Progenitor cell of endocrine pancreas (in vitro differentiated cells): ENCODE results near the gene CDK8. TPM values are rescaled to one million over a fixed set of nuclear protein-coding genes. Genes with fewer than 3 reads are reported as not detected.
A peak's percentile ranks its signal among the peaks of the same experiment; 100 is the strongest.

Experiments used
- DNase-seq: peaks from one replicate; pipeline ENCODE4 v3.0.0; 2021; ENCODE audit warnings: low spot score; ENCODE audit not compliant: unreplicated experiment
- H3K27ac Mint-ChIP-seq: 2 replicates; pipeline ENCODE4 v1.8.0; 2021; ENCODE audit warnings: mild to moderate bottlenecking, moderate library complexity, mixed read lengths
- H3K27me3 Mint-ChIP-seq: 2 replicates; pipeline ENCODE4 v1.8.0; 2021; ENCODE audit warnings: mixed read lengths
- H3K36me3 Mint-ChIP-seq: 2 replicates; pipeline ENCODE4 v1.8.0; 2022; ENCODE audit warnings: mixed read lengths; ENCODE audit not compliant: insufficient read depth
- H3K4me1 Mint-ChIP-seq: 2 replicates; pipeline ENCODE4 v1.8.0; 2021; ENCODE audit warnings: low read depth, mixed read lengths
- H3K4me3 Mint-ChIP-seq: 2 replicates; pipeline ENCODE4 v1.8.0; 2021; ENCODE audit warnings: low read depth, mild to moderate bottlenecking, moderate library complexity, mixed read lengths
- H3K9me3 Mint-ChIP-seq: 2 replicates; pipeline ENCODE4 v1.8.0; 2021; ENCODE audit warnings: low read depth, mixed read lengths
- total RNA-seq: library from RNA; stranded (reverse); gene quantifications from 2 replicates; pipeline ENCODE4 v1.2.1, GENCODE V29; 2021
- TF ChIP-seq, protein P1 (sequence below): fragments of 200-600 bp; sonication (generic); IDR thresholded peaks from one replicate; pipeline ENCODE4 v1.5.0; 2021; ENCODE audit warnings: antibody characterized with exemption, mild to moderate bottlenecking; ENCODE audit not compliant: unreplicated experiment

The CDK8 gene
- total RNA-seq, 1 donor from 2014 or later, result 31.7 TPM

DNA sequence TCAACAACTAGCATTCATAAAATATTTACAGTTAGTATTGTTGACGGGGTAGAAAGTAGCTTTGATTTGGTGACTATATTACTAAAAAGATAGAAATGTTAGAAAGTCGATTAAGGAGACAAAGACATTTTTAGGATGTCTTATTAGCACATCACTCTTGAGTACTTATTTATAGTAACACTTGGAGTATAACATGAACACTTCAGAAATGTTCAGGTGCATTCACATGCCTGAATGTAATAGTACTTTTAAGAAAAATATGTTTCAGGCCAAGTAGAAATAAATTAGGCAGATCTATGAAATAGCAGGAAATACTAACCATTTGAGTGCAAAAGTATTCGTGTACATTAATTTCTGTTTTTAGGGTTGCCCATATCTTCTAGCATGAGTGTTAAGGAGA is 70.4 kb downstream of the CDK8 start:
- TF ChIP-seq, protein P1, sequence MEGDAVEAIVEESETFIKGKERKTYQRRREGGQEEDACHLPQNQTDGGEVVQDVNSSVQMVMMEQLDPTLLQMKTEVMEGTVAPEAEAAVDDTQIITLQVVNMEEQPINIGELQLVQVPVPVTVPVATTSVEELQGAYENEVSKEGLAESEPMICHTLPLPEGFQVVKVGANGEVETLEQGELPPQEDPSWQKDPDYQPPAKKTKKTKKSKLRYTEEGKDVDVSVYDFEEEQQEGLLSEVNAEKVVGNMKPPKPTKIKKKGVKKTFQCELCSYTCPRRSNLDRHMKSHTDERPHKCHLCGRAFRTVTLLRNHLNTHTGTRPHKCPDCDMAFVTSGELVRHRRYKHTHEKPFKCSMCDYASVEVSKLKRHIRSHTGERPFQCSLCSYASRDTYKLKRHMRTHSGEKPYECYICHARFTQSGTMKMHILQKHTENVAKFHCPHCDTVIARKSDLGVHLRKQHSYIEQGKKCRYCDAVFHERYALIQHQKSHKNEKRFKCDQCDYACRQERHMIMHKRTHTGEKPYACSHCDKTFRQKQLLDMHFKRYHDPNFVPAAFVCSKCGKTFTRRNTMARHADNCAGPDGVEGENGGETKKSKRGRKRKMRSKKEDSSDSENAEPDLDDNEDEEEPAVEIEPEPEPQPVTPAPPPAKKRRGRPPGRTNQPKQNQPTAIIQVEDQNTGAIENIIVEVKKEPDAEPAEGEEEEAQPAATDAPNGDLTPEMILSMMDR, result no peak
- Mint-ChIP-seq H3K9me3 (peaks cover 8% of the 10 kb centered on the region), H3K27ac (no peak overlapping the region), H3K4me1 (peaks cover 15% of the 10 kb centered on the region), H3K4me3 (no peak overlapping the region), H3K36me3 (peaks cover 4% of the 10 kb centered on the region), H3K27me3 (no peaks in the 10 kb centered on the region)
- no peak for DNase-seq

DNA sequence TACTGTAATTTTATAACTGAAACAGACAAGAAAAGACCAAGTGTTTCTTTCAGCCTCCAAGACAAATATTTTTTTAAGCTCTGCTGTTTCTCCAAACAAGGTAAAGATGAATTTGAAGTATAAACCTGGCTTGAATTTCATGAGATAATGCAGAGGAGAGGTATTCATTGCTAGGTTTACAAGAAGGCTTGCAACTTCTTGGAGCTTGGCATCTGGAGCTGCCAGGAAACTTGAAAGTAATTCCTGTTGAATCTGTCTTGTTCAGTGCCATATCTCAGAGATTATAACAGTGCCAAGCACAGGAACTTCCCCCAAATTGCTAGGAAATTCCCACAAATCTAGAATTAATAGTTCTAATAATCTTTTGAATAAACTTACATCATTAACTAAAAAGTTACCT is 70.9 kb downstream of the CDK8 start:
- TF ChIP-seq, protein P1, result no peak
- Mint-ChIP-seq H3K27ac (no peak overlapping the region), H3K9me3 (peaks cover 10% of the 10 kb centered on the region), H3K36me3 (peaks cover 6% of the 10 kb centered on the region), H3K4me3 (no peak overlapping the region), H3K4me1 (peaks cover 15% of the 10 kb centered on the region), H3K27me3 (no peaks in the 10 kb centered on the region)
- no peak for DNase-seq

DNA sequence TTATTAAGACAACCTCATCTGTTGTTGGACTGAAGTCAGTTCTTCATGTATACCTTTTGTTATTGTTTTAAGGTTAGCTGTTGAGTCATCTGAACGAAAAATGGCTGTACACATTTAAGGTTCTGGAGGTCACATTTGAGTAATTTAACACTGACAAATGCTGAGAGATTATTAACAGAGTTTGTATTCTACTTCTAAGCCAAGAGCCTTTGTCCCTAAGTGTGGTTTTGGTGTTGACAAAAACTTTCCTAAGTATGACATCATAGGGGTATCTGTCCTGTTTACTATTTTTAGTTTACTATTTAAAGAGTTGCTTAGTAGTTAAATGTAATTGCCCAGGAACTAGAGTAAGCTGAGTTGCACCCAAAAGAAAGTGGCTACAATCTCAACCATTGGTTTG is 71.9 kb downstream of the CDK8 start:
- H3K9me3 Mint-ChIP-seq, result peaks cover 11% of the 10 kb centered on the region
- no peaks in the 10 kb centered on the region for H3K27me3 Mint-ChIP-seq
- peaks cover 15% of the 10 kb centered on the region for H3K4me1 Mint-ChIP-seq
- H3K4me3 Mint-ChIP-seq, result no peak overlapping the region
- TF ChIP-seq, protein P1, result no peak
- H3K27ac Mint-ChIP-seq, result peak overlapping the region; percentile 2
- no peak for DNase-seq
- peaks cover 10% of the 10 kb centered on the region for H3K36me3 Mint-ChIP-seq

DNA sequence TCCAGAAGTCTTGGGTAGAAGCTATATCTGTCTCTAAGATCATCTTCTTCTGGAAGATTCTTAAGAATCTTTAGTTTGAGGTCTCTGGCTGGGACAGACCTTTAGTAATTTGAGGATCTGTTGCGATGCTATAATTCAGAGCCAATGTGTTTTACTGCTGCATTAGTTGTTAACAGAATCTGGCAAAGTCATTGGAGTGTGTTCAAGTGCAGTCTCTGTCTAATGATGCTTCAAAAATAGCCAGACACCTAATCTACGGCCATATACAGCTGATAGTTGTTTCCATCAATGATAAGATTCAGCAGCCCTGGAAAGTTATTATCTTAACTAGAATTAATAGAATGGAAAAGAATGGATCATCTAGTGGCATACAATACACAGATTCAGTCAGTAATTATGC is 72.6 kb downstream of the CDK8 start:
- no peak overlapping the region for H3K4me3 Mint-ChIP-seq
- no peak overlapping the region for H3K27ac Mint-ChIP-seq
- DNase-seq, result no peak
- H3K4me1 Mint-ChIP-seq, result peaks cover 12% of the 10 kb centered on the region
- TF ChIP-seq, protein P1, result no peak
- H3K9me3 Mint-ChIP-seq, result peaks cover 11% of the 10 kb centered on the region
- H3K36me3 Mint-ChIP-seq, result peaks cover 10% of the 10 kb centered on the region
- no peaks in the 10 kb centered on the region for H3K27me3 Mint-ChIP-seq

DNA sequence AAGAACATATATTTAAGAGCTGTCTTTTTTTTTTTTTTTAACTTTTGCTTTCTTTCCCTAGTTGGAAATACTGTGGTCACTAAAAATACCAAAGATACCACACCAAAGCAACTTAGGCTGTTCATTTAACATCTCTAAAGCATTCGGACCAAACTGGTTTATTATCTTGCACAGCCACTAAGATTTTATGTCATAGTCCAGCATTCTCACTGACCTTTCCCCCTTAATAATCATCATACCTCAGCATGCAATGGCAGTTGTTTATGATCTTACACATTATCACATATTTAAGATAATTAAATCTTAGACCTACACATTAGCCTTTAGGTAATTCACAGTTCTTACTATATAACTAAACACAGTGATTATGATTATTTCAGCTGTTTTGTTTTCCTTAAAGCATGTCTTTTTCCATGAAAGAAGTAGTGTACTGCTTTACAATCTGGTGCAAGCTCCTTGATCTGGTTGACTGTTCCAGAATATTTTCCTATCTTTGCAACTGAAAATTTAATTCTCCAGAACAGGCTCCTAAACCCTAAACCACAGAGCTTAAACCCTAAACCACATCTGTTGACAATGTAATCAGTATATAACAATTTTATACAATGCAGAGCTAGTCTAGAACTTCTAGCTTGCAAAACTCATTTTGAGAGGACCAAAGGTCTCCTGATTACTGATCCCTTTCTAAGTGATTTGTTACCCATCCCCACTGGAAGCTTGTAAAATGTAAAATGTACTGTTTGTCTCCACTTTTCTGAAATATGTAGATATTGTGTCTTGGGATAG is 74.2 kb downstream of the CDK8 start:
- peaks cover 11% of the 10 kb centered on the region for H3K9me3 Mint-ChIP-seq
- no peak overlapping the region for H3K4me3 Mint-ChIP-seq
- no peak overlapping the region for H3K27ac Mint-ChIP-seq
- no peak for DNase-seq
- TF ChIP-seq, protein P1, result no peak
- no peaks in the 10 kb centered on the region for H3K27me3 Mint-ChIP-seq
- H3K36me3 Mint-ChIP-seq, result peaks cover 10% of the 10 kb centered on the region
- peaks cover 11% of the 10 kb centered on the region for H3K4me1 Mint-ChIP-seq
